Heart left ventricle (tissue), 16 donors: ENCODE results near the gene KCNQ1. TPM values are rescaled to one million over a fixed set of nuclear protein-coding genes. Genes with fewer than 3 reads are reported as not detected.

ENCODE experiments used
- ATAC-seq, 4 donors: fragments of 200-7000 bp; cut with Tn5 transposase; one replicate each; pipeline ENCODE4 v1.9.1; 2020 to 2022; ENCODE audit warnings: moderate library complexity in 4 of 4, mild to moderate bottlenecking in 3 of 4, moderate number of reproducible peaks in 1 of 4
- DNase-seq, 5 donors: peaks; one replicate each; pipeline ENCODE4 v3.0.0-alpha.2; 2020
- H3K27ac ChIP-seq, 12 donors: fragments of 200-600 bp; sonication (generic) in 4 of 12; one replicate each; pipeline versions ENCODE4 v1.5.0 to v1.8.0; 2016 to 2022; ENCODE audit warnings: mild to moderate bottlenecking in 2 of 12
- H3K27me3 ChIP-seq, 9 donors: fragments of 200-600 bp; sonication (generic) in 2 of 9; one replicate each; pipeline versions ENCODE4 v1.5.1 to v1.8.0; 2016 to 2022; ENCODE audit warnings: mild to moderate bottlenecking in 3 of 9
- H3K36me3 ChIP-seq, 9 donors: fragments of 200-600 bp; sonication (generic) in 2 of 9; one replicate each; pipeline versions ENCODE4 v1.5.0 to v1.8.0; 2018 to 2022; ENCODE audit warnings: mild to moderate bottlenecking in 2 of 9
- H3K4me1 ChIP-seq, 12 donors: fragments of 200-600 bp; sonication (generic) in 4 of 12; one replicate each; pipeline versions ENCODE4 v1.5.0 to v1.8.0; 2016 to 2022; ENCODE audit warnings: mild to moderate bottlenecking in 3 of 12
- H3K4me3 ChIP-seq, 12 donors: fragments of 200-600 bp; sonication (generic) in 4 of 12; one replicate each; pipeline versions ENCODE4 v1.5.0 to v1.8.0; 2017 to 2022; ENCODE audit warnings: mild to moderate bottlenecking in 9 of 12, moderate library complexity in 4 of 12
- H3K9me3 ChIP-seq, 12 donors: fragments of 200-600 bp; sonication (generic) in 4 of 12; one replicate each; pipeline versions ENCODE4 v1.5.0 to v1.8.0; 2016 to 2022; ENCODE audit warnings: mild to moderate bottlenecking in 1 of 12
- CTCF ChIP-seq, 12 donors: fragments of 200-600 bp; sonication (generic) in 4 of 12; IDR thresholded peaks; one replicate each; pipeline versions ENCODE4 v1.5.0 to v1.8.0; 2018 to 2022; ENCODE audit warnings: antibody characterized with exemption in 12 of 12, mild to moderate bottlenecking in 5 of 12
- POLR2A ChIP-seq, 2 donors: fragments of 450-650 bp; IDR thresholded peaks; one replicate each; pipeline ENCODE4 v1.6.1; 2017; ENCODE audit warnings: antibody characterized with exemption in 2 of 2, mild to moderate bottlenecking in 2 of 2, moderate library complexity in 2 of 2
- WGBS, 4 donors: extraction: QIAGEN DNeasy Blood & Tissue Kit in 2 of 4; methylation state at CpG; one replicate each; pipeline versions ENCODE4 v1.1.5 to v1.1.7; 2013 to 2018; 5-methylcytosine and 5-hydroxymethylcytosine counted together
- intact Hi-C, 10 donors: fragments of 100-400 bp; cut with DNase I; formaldehyde crosslinking; loops; one replicate each; pipeline versions ENCODE4 v1.11.1 to v1.14.2; 2022
- polyA plus RNA-seq, 2 donors: library from polyadenylated mRNA; stranded (reverse); fragments of 200-250 nt; gene quantifications; one replicate each; pipeline ENCODE4 v1.2.3, GENCODE V29; 2013
- total RNA-seq, 9 donors: library from RNA; depleted of rRNA in 2 of 9; stranded (reverse); fragments of >200 nt in 2 of 9; fragmentation: NEBNext Ultra II Directional in 3 of 9; extraction: Animal tissue kit (Norgen Biotek cat#: 25700) in 3 of 9; gene quantifications; one replicate each; pipeline versions ENCODE4 v1.1.0 to v1.2.4, GENCODE V29; 2016 to 2023
- donor health status: ischemic (EF 13 %, LVEDD 7.1; RV severe dilation, severe dysfunction).
- donor health status: healthy with polysubstance abuse.
- donor health status: DM: no; HTN: yes; CAD: no.
- donor health status: DM: no; HTN: no; CAD: no.
- donor health status: ischemic (EF 25% LVEDD 6.9; RV normal size, moderate dysfunction).
- donor health status: ischemic (EF 25% LVEDD 5.7; RV mildly dilated, moderate dysfunction).
- donor health status: healthy.
- donor health status: DM: yes; HTN: yes; CAD: no.
- donor health status: ischemic (EF 35%, LVEDD 5.7; RV mildly dilated, moderate dysfunction).
- donor health status: nonischemic (EF 11% LVEDD 7.7; RV severe dilation, severe dysfunction).
- donor health status: DM: yes; HTN: yes; CAD: no.
- donor health status: PGD.
- donor health status: ischemic (EF 29% LVEDD 5.4; RV normal size, mild dysfunction).
- donor health status: nonischemic (EF 23%, LVEDD 6.1; RV moderate dilation, normal function).

KCNQ1 gene
- total and polyA plus RNA-seq, 11 donors = 18.6 to 42.4 (median 31.4) TPM

DNA sequence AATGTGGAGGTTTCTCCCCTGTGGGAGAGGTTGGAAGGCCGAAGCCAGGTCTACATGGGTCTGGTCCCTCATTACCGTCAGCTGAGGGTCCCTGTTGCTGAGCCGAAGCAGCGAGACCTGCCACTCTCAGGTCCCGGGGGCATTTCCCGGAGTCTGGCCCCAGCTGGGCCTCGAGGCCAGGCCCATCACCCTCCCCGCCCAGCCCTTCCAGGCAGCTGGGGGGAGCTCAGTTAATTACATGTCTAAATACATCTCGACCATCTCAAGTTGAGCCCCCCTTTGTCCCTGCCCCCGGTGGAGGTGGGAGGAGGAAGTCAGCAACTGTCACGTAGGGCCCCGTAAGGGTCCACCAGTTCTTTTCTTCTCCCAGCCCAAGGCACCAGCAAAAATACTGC is 437.2 kb downstream of the KCNQ1 start:
- H3K9me3 ChIP-seq = peaks cover 0 to 9% (median 0%) of the 10 kb centered on the region in 12 donors
- no peak for TF ChIP-seq POLR2A (IDR thresholded peaks at IDR 0.05)
- TF ChIP-seq CTCF (IDR thresholded peaks at IDR 0.05) = no peak
- ATAC-seq (peak in 1 of 4 donors; percentile 6), DNase-seq (peak in 1 of 5 donors; percentile 28)
- peaks cover 0 to 33% (median 17%) of the 10 kb centered on the region in 12 donors for H3K4me1 ChIP-seq
- peak overlapping the region in 4 of 12 donors; percentile 18 to 87 (median 86) for H3K4me3 ChIP-seq
- WGBS, 4 donors = 46 to 62% (median 54%) methylated on average over 10 to 12 of the region's 12 CpGs
- peaks cover 0 to 4% (median 0%) of the 10 kb centered on the region in 9 donors for H3K36me3 ChIP-seq
- peaks cover 0 to 14% (median 0%) of the 10 kb centered on the region in 9 donors for H3K27me3 ChIP-seq
- peak overlapping the region in 8 of 12 donors; percentile 9 to 78 (median 24) for H3K27ac ChIP-seq
- intact Hi-C loops = loop anchor here in 7 of 10 donors (5.0 to 10.0 kb wide), 7 partner anchors 45 to 197 kb away; partner anchors contain the start of gene KCNQ1OT1 (in 4 of the 7)

- H3K4me3 ChIP-seq = peak overlapping the region in 11 of 12 donors; percentile 67 to 90 (median 85)
Measured at GRCh38 chr11:2882396-2883110, 437.7 kb downstream of the KCNQ1 start.

DNA sequence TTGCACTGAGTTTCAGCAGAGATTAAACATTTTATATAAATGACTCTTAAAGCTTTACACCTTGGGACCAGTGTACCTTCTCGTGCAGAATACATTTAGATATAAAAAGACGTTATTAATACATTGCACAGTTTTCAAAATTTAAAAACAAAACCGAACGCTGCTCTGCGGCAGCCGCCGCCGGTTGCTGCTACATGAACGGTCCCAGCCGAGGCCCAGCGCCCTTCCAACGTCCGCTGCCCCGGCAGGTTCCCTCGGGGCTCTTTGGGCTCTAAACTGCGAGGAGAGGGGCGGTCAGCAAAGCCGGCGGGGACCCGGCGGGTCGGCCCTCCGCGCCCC is 438.8 kb downstream of the KCNQ1 start:
- peak overlapping the region; percentile 60 to 90 (median 83) for H3K4me3 ChIP-seq
- H3K27me3 ChIP-seq = peaks cover 0 to 14% (median 0%) of the 10 kb centered on the region in 9 donors
- TF ChIP-seq POLR2A (IDR thresholded peaks at IDR 0.05) = no peak
- no peak for TF ChIP-seq CTCF (IDR thresholded peaks at IDR 0.05)
- H3K4me1 ChIP-seq = peaks cover 0 to 39% (median 23%) of the 10 kb centered on the region in 12 donors
- WGBS, 4 donors = 5 to 18% (median 13%) methylated on average over 13 to 24 of the region's 24 CpGs
- intact Hi-C loops = loop anchor here in 7 of 10 donors (5.0 to 10.0 kb wide), 7 partner anchors 46 to 199 kb away; partner anchors contain the start of gene KCNQ1OT1 (in 4 of the 7)
- no peak for DNase-seq
- ATAC-seq = no peak
- peaks cover 0 to 9% (median 0%) of the 10 kb centered on the region in 12 donors for H3K9me3 ChIP-seq
- peaks cover 0 to 4% (median 0%) of the 10 kb centered on the region in 9 donors for H3K36me3 ChIP-seq
- peak overlapping the region; percentile 40 to 94 (median 88) for H3K27ac ChIP-seq

More at GRCh38 chr11:2882396-2883110, 437.7 kb downstream of the KCNQ1 start:
- intact Hi-C loops = loop anchor here in 7 of 10 donors (5.0 to 10.0 kb wide), 7 partner anchors 45 to 198 kb away; partner anchors contain the start of gene KCNQ1OT1 (in 4 of the 7)
- ATAC-seq (no peak), DNase-seq (peak in 1 of 5 donors; percentile 28)
- H3K36me3 ChIP-seq = peaks cover 0 to 4% (median 0%) of the 10 kb centered on the region in 9 donors
- H3K9me3 ChIP-seq = peaks cover 0 to 9% (median 0%) of the 10 kb centered on the region in 12 donors
- H3K4me1 ChIP-seq = peaks cover 0 to 33% (median 17%) of the 10 kb centered on the region in 12 donors
- WGBS, 4 donors = 73 to 81% (median 76%) methylated on average over 8 to 11 of the region's 11 CpGs
- peak overlapping the region in 9 of 12 donors; percentile 12 to 93 (median 78) for H3K27ac ChIP-seq
- H3K27me3 ChIP-seq = peaks cover 0 to 14% (median 0%) of the 10 kb centered on the region in 9 donors
- TF ChIP-seq POLR2A (IDR thresholded peaks at IDR 0.05) = no peak
- no peak for TF ChIP-seq CTCF (IDR thresholded peaks at IDR 0.05)
